ENCODE measurements around the gene CFAP210.

The CFAP210 gene

GRCh38 chr2:169640104-169640503 lies 54.1 kb downstream of the CFAP210 start:
- Histone ChIP-seq H3K27ac (ENCODE audit: extremely low read depth, low read depth, low read length) (no peak overlapping the region), H3K9me3 (ENCODE audit: control insufficient read depth, insufficient read depth, low read depth, low read length) (no peaks in the 10 kb centered on the region), H3K4me1 (ENCODE audit: control insufficient read depth, insufficient read depth, low read length) (no peaks in the 10 kb centered on the region), H3K36me3 (ENCODE audit: control insufficient read depth in 2 of 2, insufficient read depth in 1 of 2, low read length in 2 of 2) (peaks cover 22 to 27% of the 10 kb centered on the region in 2 experiments), H3K4me3 (ENCODE audit: low read depth, low read length) (no peak overlapping the region)
- TF ChIP-seq ZNF324 (tag by site-specific recombination; IDR thresholded peaks at IDR 0.05) (no peak), ZNF639 (tag by site-specific recombination; IDR thresholded peaks at IDR 0.05) (no peak), OSR2 (tag by site-specific recombination; IDR thresholded peaks at IDR 0.05) (no peak), ZSCAN4 (tag by site-specific recombination; IDR thresholded peaks at IDR 0.05) (no peak), ZBTB26 (tag by site-specific recombination; optimal IDR thresholded peaks at IDR 0.05) (no peak)
- CTCF ChIA-PET = interaction anchor here (0.6 to 1.5 kb wide), 2 partner anchors 56 to 112 kb away, joined by 3 to 4 read pairs; no protein-coding TSS in a partner anchor
- POLR2A ChIA-PET = interaction anchor here (1.1 kb wide), 1 partner anchor 67 kb away, joined by 4 read pairs; no protein-coding TSS in a partner anchor

GRCh38 chr2:169637620-169638019 lies 56.6 kb downstream of the CFAP210 start:
- Histone ChIP-seq H3K4me3 (ENCODE audit: low read depth, low read length) (no peak overlapping the region), H3K4me1 (ENCODE audit: control insufficient read depth, insufficient read depth, low read length) (no peaks in the 10 kb centered on the region), H3K27ac (ENCODE audit: extremely low read depth, low read depth, low read length) (no peak overlapping the region), H3K36me3 (ENCODE audit: control insufficient read depth in 2 of 2, insufficient read depth in 1 of 2, low read length in 2 of 2) (peaks cover 37 to 51% of the 10 kb centered on the region in 2 experiments), H3K9me3 (ENCODE audit: control insufficient read depth, insufficient read depth, low read depth, low read length) (no peaks in the 10 kb centered on the region)
- TF ChIP-seq ZNF138 (tag by site-specific recombination; IDR thresholded peaks at IDR 0.05; ENCODE audit: borderline replicate concordance) (no peak), ZNF488 (tag by site-specific recombination; IDR thresholded peaks at IDR 0.05) (no peak), ZNF211 (tag by site-specific recombination; IDR thresholded peaks at IDR 0.05; ENCODE audit: low read depth) (no peak), ZNF132 (tag by site-specific recombination; IDR thresholded peaks at IDR 0.05; ENCODE audit: borderline replicate concordance) (no peak), ZNF223 (tag by site-specific recombination; IDR thresholded peaks at IDR 0.05) (no peak), PRDM6 (tag by site-specific recombination; IDR thresholded peaks at IDR 0.05) (no peak), ZNF596 (tag by site-specific recombination; IDR thresholded peaks at IDR 0.05) (no peak), ZNF155 (tag by site-specific recombination; IDR thresholded peaks at IDR 0.05) (no peak), ZNF830 (tag by site-specific recombination; IDR thresholded peaks at IDR 0.05; ENCODE audit: low read depth) (no peak), MEIS1 (CRISPR knock-in tag; IDR thresholded peaks at IDR 0.05; ENCODE audit: borderline replicate concordance) (no peak), REPIN1 (tag by site-specific recombination; IDR thresholded peaks at IDR 0.05; ENCODE audit: low read depth) (no peak), ELK4 (IDR thresholded peaks at IDR 0.05; ENCODE audit: borderline replicate concordance, low read depth, low read length) (no peak), ZNF704 (tag by site-specific recombination; IDR thresholded peaks at IDR 0.05) (no peak), ZNF433 (tag by site-specific recombination; IDR thresholded peaks at IDR 0.05; ENCODE audit: low read depth) (no peak), EGR2 (tag by site-specific recombination; IDR thresholded peaks at IDR 0.05; ENCODE audit: low read depth) (no peak), ZBTB7A (tag by site-specific recombination; IDR thresholded peaks at IDR 0.05; ENCODE audit: low read depth) (no peak), ZNF623 (tag by site-specific recombination; IDR thresholded peaks at IDR 0.05) (no peak)
- POLR2A ChIA-PET = no interaction called here
- CTCF ChIA-PET = no interaction called here

All from HEK293 (cell line).